GM12872 (cell line): ENCODE measurements around the gene CLDN9.

Experiments
- TF ChIP-seq, protein P1 (sequence below): IDR thresholded peaks from 3 replicates; pipeline ENCODE4 v1.5.1; 2011; ENCODE audit warnings: low read depth, mild to moderate bottlenecking, low read length, moderate library complexity; ENCODE audit not compliant: insufficient read depth

The CLDN9 gene

GRCh38 chr16:3001316-3001715 is 11.4 kb upstream of the CLDN9 start:
- TF ChIP-seq, protein P1, sequence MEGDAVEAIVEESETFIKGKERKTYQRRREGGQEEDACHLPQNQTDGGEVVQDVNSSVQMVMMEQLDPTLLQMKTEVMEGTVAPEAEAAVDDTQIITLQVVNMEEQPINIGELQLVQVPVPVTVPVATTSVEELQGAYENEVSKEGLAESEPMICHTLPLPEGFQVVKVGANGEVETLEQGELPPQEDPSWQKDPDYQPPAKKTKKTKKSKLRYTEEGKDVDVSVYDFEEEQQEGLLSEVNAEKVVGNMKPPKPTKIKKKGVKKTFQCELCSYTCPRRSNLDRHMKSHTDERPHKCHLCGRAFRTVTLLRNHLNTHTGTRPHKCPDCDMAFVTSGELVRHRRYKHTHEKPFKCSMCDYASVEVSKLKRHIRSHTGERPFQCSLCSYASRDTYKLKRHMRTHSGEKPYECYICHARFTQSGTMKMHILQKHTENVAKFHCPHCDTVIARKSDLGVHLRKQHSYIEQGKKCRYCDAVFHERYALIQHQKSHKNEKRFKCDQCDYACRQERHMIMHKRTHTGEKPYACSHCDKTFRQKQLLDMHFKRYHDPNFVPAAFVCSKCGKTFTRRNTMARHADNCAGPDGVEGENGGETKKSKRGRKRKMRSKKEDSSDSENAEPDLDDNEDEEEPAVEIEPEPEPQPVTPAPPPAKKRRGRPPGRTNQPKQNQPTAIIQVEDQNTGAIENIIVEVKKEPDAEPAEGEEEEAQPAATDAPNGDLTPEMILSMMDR, result no peak

DNA sequence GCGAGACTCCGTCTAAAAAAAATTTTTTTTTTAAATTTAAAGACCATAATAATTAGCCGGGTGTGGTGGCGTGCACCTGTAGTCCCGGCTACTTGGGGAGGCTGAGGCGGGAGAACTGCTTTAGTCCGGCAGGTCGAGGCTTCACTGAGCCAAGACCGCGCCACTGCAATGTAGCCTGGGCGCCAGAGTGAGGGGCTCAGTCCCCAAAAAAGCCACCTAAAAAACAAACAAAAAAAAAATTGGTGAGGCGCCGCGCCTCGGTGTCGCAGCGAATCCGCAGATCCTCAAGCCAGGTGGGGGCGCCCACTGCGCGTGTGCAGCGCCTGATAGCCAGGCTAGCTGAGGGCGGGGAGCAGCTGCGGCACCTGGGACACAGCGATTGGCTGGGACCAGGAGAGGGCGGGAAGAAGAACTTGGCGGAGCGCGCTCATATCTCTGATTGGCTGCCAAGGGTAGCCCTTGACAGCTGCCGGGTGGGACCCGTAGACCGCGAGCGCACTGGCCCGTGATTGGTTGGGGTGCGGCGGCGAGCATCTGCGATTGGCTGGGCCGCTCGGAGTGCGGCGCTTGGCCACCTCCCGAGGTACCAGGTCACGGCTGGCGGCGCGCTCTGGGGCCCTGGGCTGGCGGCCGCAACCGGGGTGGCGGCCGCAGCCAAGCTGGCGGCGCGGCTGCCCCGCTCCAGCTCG is 9.0 kb upstream of the CLDN9 start:
- TF ChIP-seq, protein P1, result peak; percentile 56

GRCh38 chr16:3004319-3004718 is 8.4 kb upstream of the CLDN9 start:
- TF ChIP-seq, protein P1, result no peak

- TF ChIP-seq, protein P1, result no peak
Observed at GRCh38 chr16:3004781-3005284, 7.9 kb upstream of the CLDN9 start.

DNA sequence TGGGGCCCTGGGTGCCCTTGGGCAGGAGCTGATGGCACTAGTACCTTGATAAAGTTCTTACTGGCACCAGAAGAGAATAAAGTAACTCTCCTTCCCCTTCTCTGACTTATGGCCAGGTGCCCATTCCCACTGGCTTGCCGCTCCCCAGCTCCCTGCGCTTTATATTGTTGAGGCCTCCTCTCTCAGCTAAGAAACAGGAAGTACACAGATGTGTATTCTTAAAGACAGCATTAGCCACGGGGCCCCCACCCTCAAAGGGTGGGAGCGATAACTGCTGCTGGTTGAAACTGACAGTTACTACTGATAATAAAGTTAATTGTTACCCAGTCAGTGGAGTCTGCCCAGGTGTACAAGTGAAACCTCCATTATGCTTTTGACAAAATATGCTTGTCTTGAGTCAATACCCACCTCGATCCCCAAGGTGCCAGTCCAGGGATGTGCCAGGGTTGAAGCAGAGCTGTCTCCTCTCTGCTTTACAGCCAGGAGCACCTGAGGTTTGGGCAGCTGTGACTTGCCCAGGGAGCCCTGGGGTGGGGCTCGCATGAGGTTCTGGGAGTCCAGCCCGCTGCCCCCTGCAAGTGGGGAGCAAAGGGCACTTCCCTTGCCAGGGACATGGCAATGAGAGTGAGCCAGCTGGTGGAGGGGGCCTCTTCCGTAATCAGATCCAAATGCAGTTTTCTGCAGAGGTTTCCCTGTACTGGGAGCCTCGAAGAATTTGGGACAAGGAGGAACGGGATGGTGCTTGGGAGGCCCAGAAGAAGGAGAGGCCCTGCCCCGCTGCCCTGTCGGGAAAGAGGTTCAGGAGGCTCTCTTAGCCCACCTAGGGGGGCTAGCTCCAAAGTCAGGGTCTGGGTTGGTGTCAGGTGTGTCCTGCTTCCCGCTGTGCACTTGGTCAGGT is 5.4 kb upstream of the CLDN9 start:
- TF ChIP-seq, protein P1, result no peak

DNA sequence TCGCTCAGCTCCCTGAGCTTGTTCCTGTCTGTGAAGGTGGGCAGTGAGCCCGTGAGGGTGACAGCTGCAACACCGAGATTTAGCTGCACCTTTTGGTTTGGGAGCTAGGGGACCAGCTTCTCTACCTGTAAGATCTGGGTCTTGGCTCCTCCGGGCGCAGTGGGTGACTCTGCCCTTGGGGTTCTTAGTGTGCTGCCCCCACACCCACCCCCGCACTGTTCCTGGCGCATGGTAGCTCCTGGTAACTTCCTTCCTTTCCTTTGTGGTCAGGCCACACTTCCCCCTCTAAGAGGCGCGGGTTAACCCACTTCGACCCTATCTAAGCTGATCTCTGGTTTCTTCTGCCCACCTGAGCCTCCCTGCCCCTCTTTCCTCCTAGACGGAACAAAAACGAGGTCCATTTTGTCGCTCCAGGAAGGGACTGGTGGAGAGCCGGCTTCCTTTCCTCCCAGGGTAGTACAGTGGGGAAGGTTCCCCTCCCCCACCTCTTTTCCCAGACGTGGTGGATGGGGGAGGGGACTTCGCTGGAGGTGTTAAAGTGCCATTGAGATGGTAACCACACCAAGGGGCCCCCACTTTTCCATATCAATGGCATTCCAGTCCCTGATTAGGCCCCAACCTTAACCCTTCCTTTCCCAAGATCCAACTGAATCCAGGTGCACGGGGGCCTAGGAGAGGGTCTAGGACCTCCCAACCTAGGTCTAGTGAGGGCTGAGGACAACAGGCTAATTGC is 4.6 kb upstream of the CLDN9 start:
- TF ChIP-seq, protein P1, result no peak

DNA sequence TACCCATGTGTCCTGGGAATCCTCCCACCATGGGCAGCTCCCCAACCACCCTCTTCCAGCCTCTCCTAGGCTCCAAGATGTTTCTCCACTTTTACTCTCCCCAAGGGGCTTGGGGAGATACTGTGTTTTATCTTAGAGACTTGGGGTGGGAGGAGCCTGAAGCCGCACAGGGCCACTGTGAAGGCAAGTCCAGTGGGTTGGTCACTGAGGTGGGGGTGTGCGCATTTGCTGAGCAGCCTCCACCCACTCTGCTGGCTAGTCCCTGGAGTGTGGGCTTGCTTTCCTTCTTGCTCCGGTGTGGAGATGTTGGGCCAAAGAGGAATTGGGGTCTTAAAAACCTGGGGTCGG is 4.1 kb upstream of the CLDN9 start:
- TF ChIP-seq, protein P1, result no peak
